ENCODE data around the gene DAGLB.
"Not testable (repeated sequence)": the region's sequence is repeated elsewhere in the genome, so short reads cannot be mapped to it uniquely, and the experiment has no call there.

DAGLB gene

GRCh38 chr7:6453734-6454133, 6.0 kb upstream of the DAGLB start:
- DNase-seq (no peak), ATAC-seq (ENCODE audit: insufficient read depth, low read depth) (no peak)
- Histone ChIP-seq H4K20me1 (ENCODE audit: insufficient read depth, low read length) (no peaks in the 10 kb centered on the region), H3K79me2 (ENCODE audit: insufficient read depth, low read length) (peaks cover 6% of the 10 kb centered on the region; the same call in 1 of the 2 replicates), H3K9me3 (ENCODE audit: insufficient read depth, low read length, severe bottlenecking) (no peaks in the 10 kb centered on the region), H3K27ac (ENCODE audit: low read length) (no peak overlapping the region), H3K4me3 (ENCODE audit: low read depth in 1 of 2, low read length in 2 of 2) (no peak overlapping the region), H3K9ac (ENCODE audit: low read depth, low read length) (no peak overlapping the region), H3K36me3 (ENCODE audit: insufficient read depth, low read length) (no peaks in the 10 kb centered on the region), H3K4me2 (ENCODE audit: insufficient read depth, low read length) (no peak overlapping the region), H3K4me1 (ENCODE audit: insufficient read depth, low read length) (peaks cover 7% of the 10 kb centered on the region), H3K27me3 (ENCODE audit: insufficient read depth, low read length, poor library complexity) (no peaks in the 10 kb centered on the region), H2AFZ (ENCODE audit: low read depth, low read length) (no peak overlapping the region)
- TF ChIP-seq EZH2 (IDR thresholded peaks at IDR 0.05; ENCODE audit: borderline replicate concordance, low read depth, low read length, severe bottlenecking) = no peak
- TF ChIP-seq, protein P1, sequence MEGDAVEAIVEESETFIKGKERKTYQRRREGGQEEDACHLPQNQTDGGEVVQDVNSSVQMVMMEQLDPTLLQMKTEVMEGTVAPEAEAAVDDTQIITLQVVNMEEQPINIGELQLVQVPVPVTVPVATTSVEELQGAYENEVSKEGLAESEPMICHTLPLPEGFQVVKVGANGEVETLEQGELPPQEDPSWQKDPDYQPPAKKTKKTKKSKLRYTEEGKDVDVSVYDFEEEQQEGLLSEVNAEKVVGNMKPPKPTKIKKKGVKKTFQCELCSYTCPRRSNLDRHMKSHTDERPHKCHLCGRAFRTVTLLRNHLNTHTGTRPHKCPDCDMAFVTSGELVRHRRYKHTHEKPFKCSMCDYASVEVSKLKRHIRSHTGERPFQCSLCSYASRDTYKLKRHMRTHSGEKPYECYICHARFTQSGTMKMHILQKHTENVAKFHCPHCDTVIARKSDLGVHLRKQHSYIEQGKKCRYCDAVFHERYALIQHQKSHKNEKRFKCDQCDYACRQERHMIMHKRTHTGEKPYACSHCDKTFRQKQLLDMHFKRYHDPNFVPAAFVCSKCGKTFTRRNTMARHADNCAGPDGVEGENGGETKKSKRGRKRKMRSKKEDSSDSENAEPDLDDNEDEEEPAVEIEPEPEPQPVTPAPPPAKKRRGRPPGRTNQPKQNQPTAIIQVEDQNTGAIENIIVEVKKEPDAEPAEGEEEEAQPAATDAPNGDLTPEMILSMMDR (IDR thresholded peaks at IDR 0.05; ENCODE audit: borderline replicate concordance, extremely low read depth, low read length, poor library complexity, severe bottlenecking) = no peak

DNA sequence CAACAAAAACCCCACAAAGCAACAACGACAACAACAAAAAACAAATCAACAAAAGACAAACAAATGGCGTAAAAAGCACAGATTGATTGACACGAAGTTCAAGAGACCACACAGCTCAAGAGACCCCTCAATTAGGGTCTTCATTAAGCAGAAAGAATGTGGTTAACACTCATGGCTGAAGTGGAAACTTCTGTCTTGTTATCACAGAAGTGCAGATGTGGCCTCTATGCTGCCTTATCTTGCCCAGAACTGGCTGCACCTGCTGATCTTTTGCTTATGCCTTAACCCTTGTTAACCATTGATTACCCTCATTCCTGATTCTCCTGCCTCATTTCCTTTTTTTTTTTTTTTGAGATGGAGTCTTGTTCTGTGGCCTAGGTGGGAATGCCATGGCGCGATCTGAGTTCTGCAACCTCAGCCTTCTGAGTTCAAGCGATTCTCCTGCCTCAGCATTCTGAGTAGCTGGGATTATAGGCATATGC, 3.5 kb upstream of the DAGLB start:
- DNase-seq (no peak), ATAC-seq (ENCODE audit: insufficient read depth, low read depth) (no peak)
- Histone ChIP-seq H3K4me1 (ENCODE audit: insufficient read depth, low read length) (peaks cover 21% of the 10 kb centered on the region), H3K4me3 (ENCODE audit: low read depth in 1 of 2, low read length in 2 of 2) (no peak overlapping the region), H3K79me2 (ENCODE audit: insufficient read depth, low read length) (peaks cover 28% of the 10 kb centered on the region), H3K4me2 (ENCODE audit: insufficient read depth, low read length) (no peak overlapping the region), H3K27ac (ENCODE audit: low read length) (no peak overlapping the region), H3K36me3 (ENCODE audit: insufficient read depth, low read length) (no peaks in the 10 kb centered on the region; the same call in 1 of the 2 replicates), H3K27me3 (ENCODE audit: insufficient read depth, low read length, poor library complexity) (no peaks in the 10 kb centered on the region), H2AFZ (ENCODE audit: low read depth, low read length) (no peak overlapping the region), H4K20me1 (ENCODE audit: insufficient read depth, low read length) (no peaks in the 10 kb centered on the region), H3K9me3 (ENCODE audit: insufficient read depth, low read length, severe bottlenecking) (no peaks in the 10 kb centered on the region), H3K9ac (ENCODE audit: low read depth, low read length) (no peak overlapping the region)
- TF ChIP-seq, protein P1 (IDR thresholded peaks at IDR 0.05; ENCODE audit: borderline replicate concordance, extremely low read depth, low read length, poor library complexity, severe bottlenecking) = no peak
- no peak for TF ChIP-seq EZH2 (IDR thresholded peaks at IDR 0.05; ENCODE audit: borderline replicate concordance, low read depth, low read length, severe bottlenecking)

- not testable (repeated sequence) for H3K27me3 ChIP-seq (ENCODE audit: insufficient read depth, low read length, poor library complexity); H3K36me3 ChIP-seq (ENCODE audit: insufficient read depth, low read length); H3K27ac ChIP-seq (ENCODE audit: low read length); H3K9me3 ChIP-seq (ENCODE audit: insufficient read depth, low read length, severe bottlenecking); H3K9ac ChIP-seq (ENCODE audit: low read depth, low read length); H3K4me3 ChIP-seq (ENCODE audit: low read depth in 1 of 2, low read length in 2 of 2); ATAC-seq (ENCODE audit: insufficient read depth, low read depth); DNase-seq; H4K20me1 ChIP-seq (ENCODE audit: insufficient read depth, low read length); H3K4me2 ChIP-seq (ENCODE audit: insufficient read depth, low read length); H2AFZ ChIP-seq (ENCODE audit: low read depth, low read length)
- peaks cover 34% of the 10 kb centered on the region for H3K79me2 ChIP-seq (ENCODE audit: insufficient read depth, low read length)
- peaks cover 26% of the 10 kb centered on the region for H3K4me1 ChIP-seq (ENCODE audit: insufficient read depth, low read length)
Observed at GRCh38 chr7:6450591-6450990, 2.8 kb upstream of the DAGLB start.

DNA sequence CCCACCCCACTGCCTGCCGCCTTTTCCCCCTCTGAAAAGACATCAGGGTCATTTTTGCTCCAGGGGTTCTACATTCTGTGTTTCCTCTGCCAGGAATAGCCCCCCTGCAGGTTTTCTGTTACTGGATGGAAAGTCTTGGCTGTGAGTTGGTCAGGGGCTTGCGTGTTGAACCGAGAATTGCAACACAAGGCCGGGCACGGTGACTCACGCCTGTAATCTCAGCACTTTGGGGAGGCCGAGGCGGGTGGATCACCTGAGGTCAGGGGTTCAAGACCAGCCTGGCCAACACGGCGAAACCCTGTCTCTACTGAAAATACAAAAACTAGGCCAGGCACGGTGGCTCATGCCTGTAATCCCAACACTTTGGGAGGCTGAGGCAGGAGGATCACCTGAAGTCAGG, 2.1 kb upstream of the DAGLB start:
- not testable (repeated sequence) for H3K27me3 ChIP-seq (ENCODE audit: insufficient read depth, low read length, poor library complexity); H4K20me1 ChIP-seq (ENCODE audit: insufficient read depth, low read length); H2AFZ ChIP-seq (ENCODE audit: low read depth, low read length); H3K27ac ChIP-seq (ENCODE audit: low read length); H3K9ac ChIP-seq (ENCODE audit: low read depth, low read length); H3K4me3 ChIP-seq (ENCODE audit: low read depth in 1 of 2, low read length in 2 of 2); DNase-seq; H3K4me2 ChIP-seq (ENCODE audit: insufficient read depth, low read length); ATAC-seq (ENCODE audit: insufficient read depth, low read depth); H3K9me3 ChIP-seq (ENCODE audit: insufficient read depth, low read length, severe bottlenecking)
- H3K79me2 ChIP-seq (ENCODE audit: insufficient read depth, low read length) = peaks cover 40% of the 10 kb centered on the region
- peaks cover 12% of the 10 kb centered on the region for H3K36me3 ChIP-seq (ENCODE audit: insufficient read depth, low read length)
- peaks cover 30% of the 10 kb centered on the region for H3K4me1 ChIP-seq (ENCODE audit: insufficient read depth, low read length)

Data from DND-41 (cell line).